ENCODE data around the gene MELTF. TPM values are rescaled to one million over a fixed set of nuclear protein-coding genes. Genes with fewer than 3 reads are reported as not detected.

MELTF gene
- total RNA-seq, 1 experiment from 2014 or later: 9.2 TPM

DNA sequence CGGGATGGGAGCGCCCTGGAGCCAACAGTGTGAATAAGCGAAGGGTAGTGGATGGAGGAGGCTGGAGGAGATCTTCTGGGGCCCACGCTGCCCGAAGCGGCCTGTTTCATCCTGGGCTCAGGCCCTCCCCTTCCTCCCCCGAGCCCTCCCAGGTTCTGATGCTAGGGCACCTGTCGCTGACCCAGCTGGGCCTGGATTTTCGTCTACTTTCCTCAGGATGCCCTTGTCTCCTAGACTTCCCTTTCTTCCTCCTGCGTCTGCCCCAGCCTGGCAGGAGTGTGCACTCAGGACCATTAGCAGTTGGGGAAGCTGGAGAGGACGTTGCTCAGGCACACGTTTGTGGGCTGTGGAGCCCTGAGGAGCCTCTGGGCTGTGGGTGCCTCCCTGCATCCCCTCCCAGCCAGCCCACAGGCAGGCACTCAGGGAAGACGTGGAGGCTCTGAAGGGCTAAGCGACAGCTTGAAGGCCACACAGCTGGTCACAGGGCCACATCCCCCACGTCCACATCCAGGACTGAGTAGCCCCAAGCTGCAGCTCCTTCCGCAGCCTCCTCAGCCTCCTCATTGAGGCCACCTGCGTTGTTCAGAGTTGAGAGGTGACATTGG is 37.1 kb downstream of the MELTF start:
- Mint-ChIP-seq H3K27ac (no peak overlapping the region), H3K27me3 (ENCODE audit: low read depth) (peaks cover 2% of the 10 kb centered on the region; the same call in 1 of the 2 replicates), H3K9me3 (no peaks in the 10 kb centered on the region), H3K4me1 (peaks cover 0 to 10% of the 10 kb centered on the region in 2 experiments; a peak in 3 of 4 replicates), H3K4me3 (no peak overlapping the region), H3K36me3 (ENCODE audit: insufficient read depth in 1 of 3, low read depth in 3 of 3) (no peaks in the 10 kb centered on the region)
- Histone ChIP-seq H2AK5ac (ENCODE audit: insufficient read length, low read length) (no peak overlapping the region), H3K4ac (ENCODE audit: low read depth, low read length) (no peak overlapping the region), H4K5ac (ENCODE audit: insufficient read length, low read depth, low read length) (no peak overlapping the region), H3K23me2 (ENCODE audit: insufficient read length, low read depth, low read length, poor library complexity, severe bottlenecking) (no peaks in the 10 kb centered on the region), H3K27me3 (ENCODE audit: insufficient read depth, low read length) (no peaks in the 10 kb centered on the region), H3K9me3 (ENCODE audit: control insufficient read depth, low read depth, low read length) (no peaks in the 10 kb centered on the region), H2BK120ac (ENCODE audit: low read depth, low read length, poor library complexity, severe bottlenecking) (no peak overlapping the region), H4K20me1 (ENCODE audit: control insufficient read depth, insufficient read depth, insufficient read length) (no peaks in the 10 kb centered on the region), H3K79me2 (ENCODE audit: insufficient read depth, low read length) (no peaks in the 10 kb centered on the region), H3K4me2 (ENCODE audit: insufficient read depth, insufficient read length, low read length) (no peak overlapping the region), H2BK5ac (ENCODE audit: insufficient read length, low read length) (no peak overlapping the region), H2BK12ac (ENCODE audit: insufficient read length, low read depth, low read length) (no peak overlapping the region), H3K79me1 (ENCODE audit: insufficient read depth, low read depth, low read length, poor library complexity, severe bottlenecking) (no peaks in the 10 kb centered on the region), H2AFZ (ENCODE audit: low read length) (no peak overlapping the region), H3K56ac (ENCODE audit: insufficient read length, low read depth, low read length) (no peak overlapping the region), H2BK20ac (ENCODE audit: low read depth, low read length, poor library complexity, severe bottlenecking) (no peak overlapping the region), H4K91ac (ENCODE audit: insufficient read length, low read depth, low read length) (no peak overlapping the region), H3K27ac (ENCODE audit: insufficient read length, low read depth, low read length) (no peak overlapping the region), H3K18ac (ENCODE audit: insufficient read length, low read depth, low read length) (no peak overlapping the region), H4K8ac (replicated peaks; ENCODE audit: insufficient read length, low read depth, low read length) (no peak overlapping the region), H3K14ac (ENCODE audit: insufficient read depth, low read length) (no peak overlapping the region; the same call in 1 of the 2 replicates), H2BK15ac (ENCODE audit: low read depth, low read length) (no peak overlapping the region), H3T11ph (ENCODE audit: low read length) (no peak overlapping the region), H3K9ac (ENCODE audit: extremely low read depth, insufficient read length, low read length) (no peak overlapping the region), H3K23ac (ENCODE audit: insufficient read length, low read depth, low read length) (no peak overlapping the region), H3K4me1 (ENCODE audit: insufficient read depth, low read length) (no peaks in the 10 kb centered on the region)
- no peak for DNase-seq
- WGBS (ENCODE audit: extremely low coverage, insufficient read length, low lambda C conversion rate): no CpG with 5 or more reads among the region's 17 CpGs
- TF ChIP-seq, protein P1, sequence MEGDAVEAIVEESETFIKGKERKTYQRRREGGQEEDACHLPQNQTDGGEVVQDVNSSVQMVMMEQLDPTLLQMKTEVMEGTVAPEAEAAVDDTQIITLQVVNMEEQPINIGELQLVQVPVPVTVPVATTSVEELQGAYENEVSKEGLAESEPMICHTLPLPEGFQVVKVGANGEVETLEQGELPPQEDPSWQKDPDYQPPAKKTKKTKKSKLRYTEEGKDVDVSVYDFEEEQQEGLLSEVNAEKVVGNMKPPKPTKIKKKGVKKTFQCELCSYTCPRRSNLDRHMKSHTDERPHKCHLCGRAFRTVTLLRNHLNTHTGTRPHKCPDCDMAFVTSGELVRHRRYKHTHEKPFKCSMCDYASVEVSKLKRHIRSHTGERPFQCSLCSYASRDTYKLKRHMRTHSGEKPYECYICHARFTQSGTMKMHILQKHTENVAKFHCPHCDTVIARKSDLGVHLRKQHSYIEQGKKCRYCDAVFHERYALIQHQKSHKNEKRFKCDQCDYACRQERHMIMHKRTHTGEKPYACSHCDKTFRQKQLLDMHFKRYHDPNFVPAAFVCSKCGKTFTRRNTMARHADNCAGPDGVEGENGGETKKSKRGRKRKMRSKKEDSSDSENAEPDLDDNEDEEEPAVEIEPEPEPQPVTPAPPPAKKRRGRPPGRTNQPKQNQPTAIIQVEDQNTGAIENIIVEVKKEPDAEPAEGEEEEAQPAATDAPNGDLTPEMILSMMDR (conservative IDR thresholded peaks at IDR 0.05): no peak

Data from H9 (cell line).